SK-N-SH (cell line): ENCODE results near the gene RAD51B. TPM values are rescaled to one million over a fixed set of nuclear protein-coding genes. Genes with fewer than 3 reads are reported as not detected.

ENCODE experiments used
- CTCF ChIA-PET: fragments of 300-600, 350-600 bp; formaldehyde crosslinking; extraction: SDS; loops from one replicate; lab custom pipeline; 2021; lab: Yijun Ruan, JAX
- POLR2A ChIA-PET: fragments of 350-600 bp; sonication (Branson Sonifier 250); formaldehyde crosslinking; extraction: SDS; loops from one replicate; lab custom pipeline; 2020; ENCODE audit warnings: antibody characterized with exemption, inconsistent platforms; lab: Yijun Ruan, JAX
- DNase-seq: peaks from one replicate; pipeline ENCODE4 v3.0.0; 2012
- H2AFZ ChIP-seq: fragments of 200-600 bp; sonication (generic); 2 replicates; pipeline ENCODE4 v1.8.1; 2016; ENCODE audit warnings: antibody characterized with exemption, mild to moderate bottlenecking, low read depth
- H3F3A ChIP-seq: fragments of 200-600 bp; sonication (generic); replicated peaks from 2 replicates; pipeline ENCODE3; 2016; ENCODE audit warnings: antibody characterized with exemption, mild to moderate bottlenecking; ENCODE audit not compliant: insufficient read depth
- H3K27ac ChIP-seq, 2 experiments: fragments of 200-500 bp in 1 of 2; fragments of 200-600 bp in 1 of 2; sonication (Bioruptor generic) in 1 of 2; sonication (generic), shearing (Covaris generic) in 1 of 2; 2 replicates each; pipeline versions ENCODE4 v1.5.1 to v1.6.1; 2014 to 2016; ENCODE audit warnings: low read depth in 2 of 2, inconsistent platforms in 1 of 2, low read length in 1 of 2, mild to moderate bottlenecking in 1 of 2, mixed read lengths in 1 of 2
- H3K27me3 ChIP-seq: fragments of 200-600 bp; sonication (generic), shearing (Covaris generic); 2 replicates; pipeline ENCODE4 v1.6.1; 2016; ENCODE audit warnings: mixed run types; ENCODE audit not compliant: insufficient read depth
- H3K36me3 ChIP-seq, 2 experiments: fragments of 200-500 bp in 1 of 2; fragments of 200-600 bp in 1 of 2; sonication (Bioruptor generic) in 1 of 2; sonication (generic) in 1 of 2; replicated peaks in 1 of 2; 2 replicates each; pipeline versions ENCODE3 to v1.5.1; 2014 to 2016; ENCODE audit warnings: low read length in 1 of 2, mild to moderate bottlenecking in 1 of 2; ENCODE audit not compliant: insufficient read depth in 2 of 2, control insufficient read depth in 1 of 2
- H3K4me1 ChIP-seq, 2 experiments: fragments of 200-500 bp in 1 of 2; fragments of 200-600 bp in 1 of 2; sonication (Bioruptor generic) in 1 of 2; sonication (generic), shearing (Covaris generic) in 1 of 2; 2 replicates each; pipeline versions ENCODE4 v1.5.1 to v1.6.1; 2014 to 2016; ENCODE audit warnings: low read depth in 1 of 2, low read length in 1 of 2, mixed run types in 1 of 2; ENCODE audit not compliant: insufficient read depth in 2 of 2, control insufficient read depth in 1 of 2
- H3K4me2 ChIP-seq: fragments of 200-600 bp; sonication (generic), shearing (Covaris generic); 2 replicates; pipeline ENCODE4 v1.6.1; 2017; ENCODE audit warnings: mixed run types
- H3K4me3 ChIP-seq, 2 experiments: fragments of 200-500 bp in 1 of 2; fragments of 200-600 bp in 1 of 2; sonication (Bioruptor generic) in 1 of 2; sonication (generic), shearing (Covaris generic) in 1 of 2; 2 replicates each; pipeline versions ENCODE4 v1.5.1 to v1.8.1; 2014 to 2016; ENCODE audit warnings: low read depth in 2 of 2, inconsistent platforms in 1 of 2, low read length in 1 of 2, mild to moderate bottlenecking in 1 of 2, mixed read lengths in 1 of 2, moderate library complexity in 1 of 2
- H3K79me2 ChIP-seq: fragments of 200-600 bp; sonication (generic); 2 replicates; pipeline ENCODE4 v1.8.1; 2017; ENCODE audit warnings: mild to moderate bottlenecking; ENCODE audit not compliant: insufficient read depth
- H3K9ac ChIP-seq: fragments of 200-600 bp; sonication (generic); 2 replicates; pipeline ENCODE4 v1.6.1; 2017; ENCODE audit warnings: mixed run types
- H3K9me2 ChIP-seq: fragments of 200-600 bp; sonication (generic); 2 replicates; pipeline ENCODE4 v1.6.1; 2017; ENCODE audit warnings: mixed run types
- H3K9me3 ChIP-seq: fragments of 200-600 bp; sonication (generic); 2 replicates; pipeline ENCODE4 v1.6.1; 2017; ENCODE audit warnings: mixed run types, mild to moderate bottlenecking, moderate library complexity
- H4K20me1 ChIP-seq: fragments of 200-600 bp; sonication (generic); 2 replicates; pipeline ENCODE4 v1.6.1; 2017; ENCODE audit warnings: mild to moderate bottlenecking, mixed run types; ENCODE audit not compliant: insufficient read depth
- EZH2phosphoT487 ChIP-seq: fragments of 200-600 bp; sonication (generic); IDR thresholded peaks from 2 replicates; pipeline ENCODE4 v1.6.1; 2017; ENCODE audit warnings: low read depth, mixed run types, mild to moderate bottlenecking, antibody characterized with exemption, moderate library complexity, borderline replicate concordance
- GABPA ChIP-seq: IDR thresholded peaks from 2 replicates; pipeline ENCODE4 v1.4.0; 2012; ENCODE audit warnings: low read depth, mild to moderate bottlenecking
- NFIC ChIP-seq: IDR thresholded peaks from 2 replicates; pipeline ENCODE4 v1.4.0; 2012; ENCODE audit warnings: borderline replicate concordance
- NRF1 ChIP-seq: IDR thresholded peaks from 2 replicates; pipeline ENCODE4 v1.6.1; 2012; ENCODE audit warnings: low read depth, mild to moderate bottlenecking, low read length
- RFX5 ChIP-seq: IDR thresholded peaks from 2 replicates; pipeline ENCODE4 v1.6.1; 2012; ENCODE audit warnings: mild to moderate bottlenecking, improper control_type of control experiment, low read length
- RXRA ChIP-seq: IDR thresholded peaks from 2 replicates; pipeline ENCODE4 v1.4.0; 2012; ENCODE audit warnings: low read depth, mild to moderate bottlenecking, borderline replicate concordance
- TAF1 ChIP-seq: IDR thresholded peaks from 2 replicates; pipeline ENCODE4 v1.6.1; 2012; ENCODE audit warnings: low read depth, mild to moderate bottlenecking, low read length, moderate library complexity, borderline replicate concordance
- YY1 ChIP-seq: IDR thresholded peaks from 2 replicates; pipeline ENCODE4 v1.4.0; 2012; ENCODE audit warnings: low read depth, mild to moderate bottlenecking
- WGBS: methylation state at CpG from one replicate; pipeline ENCODE4 v1.1.6; 2017; ENCODE audit warnings: low lambda C conversion rate; 5-methylcytosine and 5-hydroxymethylcytosine counted together
- polyA plus RNA-seq, 3 experiments: library from polyadenylated mRNA; depleted of rRNA; stranded (reverse); fragments of >200 nt; gene quantifications; 2 replicates each; pipeline ENCODE4 v1.2.3, GENCODE V29; 2012
- TF ChIP-seq, protein P1 (sequence below): fragments of 200-600 bp; sonication (generic); IDR thresholded peaks from 2 replicates; pipeline ENCODE4 v1.6.1; 2017; ENCODE audit warnings: antibody characterized with exemption, mild to moderate bottlenecking, moderate library complexity
- TF ChIP-seq, protein P2 (sequence below): fragments of 150-350 bp; IDR thresholded peaks from 2 replicates; pipeline ENCODE4 v1.6.1; 2017; ENCODE audit warnings: antibody characterized with exemption, low read length, low read depth, borderline replicate concordance
- TF ChIP-seq, protein P3 (sequence below): IDR thresholded peaks from 2 replicates; pipeline ENCODE4 v1.4.0; 2012; ENCODE audit warnings: low read depth, borderline replicate concordance
- TF ChIP-seq, protein P4 (sequence below): IDR thresholded peaks from 2 replicates; pipeline ENCODE4; 2012
- TF ChIP-seq, protein P5 (sequence below): IDR thresholded peaks from 2 replicates; pipeline ENCODE4 v1.4.0; 2012; ENCODE audit warnings: low read depth

Gene RAD51B
- polyA plus RNA-seq, 1 of the 3 experiments (the other 2 are of a cell fraction) = 6.0 TPM

DNA sequence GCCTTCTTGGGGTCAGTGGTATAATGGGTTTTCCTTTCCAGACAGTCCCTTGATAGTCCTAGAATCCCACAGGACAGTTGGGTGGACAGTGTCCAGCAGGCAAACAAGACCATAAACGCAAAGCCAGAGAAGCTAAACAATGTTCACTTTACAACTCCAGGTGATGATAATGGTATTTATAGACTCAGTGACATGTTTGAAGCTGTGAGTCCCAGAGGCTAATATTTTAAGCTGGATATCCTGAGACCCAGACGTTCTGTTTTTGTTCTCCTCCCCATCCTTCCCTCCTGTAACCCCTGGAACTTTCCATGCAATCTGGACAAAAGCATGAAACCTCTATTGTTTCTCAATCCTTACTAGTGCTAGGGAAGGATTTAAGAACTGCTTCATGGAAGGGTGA, 852.3 kb downstream of the RAD51B start:
- H3K79me2 ChIP-seq = no peaks in the 10 kb centered on the region
- DNase-seq = no peak
- H3K9me2 ChIP-seq = no peaks in the 10 kb centered on the region
- H3K4me3 ChIP-seq = no peak overlapping the region
- TF ChIP-seq EZH2phosphoT487 (no peak), YY1 (no peak), GABPA (no peak), RFX5 (no peak), NRF1 (no peak), TAF1 (no peak), RXRA (no peak), NFIC (no peak)
- TF ChIP-seq, protein P1, sequence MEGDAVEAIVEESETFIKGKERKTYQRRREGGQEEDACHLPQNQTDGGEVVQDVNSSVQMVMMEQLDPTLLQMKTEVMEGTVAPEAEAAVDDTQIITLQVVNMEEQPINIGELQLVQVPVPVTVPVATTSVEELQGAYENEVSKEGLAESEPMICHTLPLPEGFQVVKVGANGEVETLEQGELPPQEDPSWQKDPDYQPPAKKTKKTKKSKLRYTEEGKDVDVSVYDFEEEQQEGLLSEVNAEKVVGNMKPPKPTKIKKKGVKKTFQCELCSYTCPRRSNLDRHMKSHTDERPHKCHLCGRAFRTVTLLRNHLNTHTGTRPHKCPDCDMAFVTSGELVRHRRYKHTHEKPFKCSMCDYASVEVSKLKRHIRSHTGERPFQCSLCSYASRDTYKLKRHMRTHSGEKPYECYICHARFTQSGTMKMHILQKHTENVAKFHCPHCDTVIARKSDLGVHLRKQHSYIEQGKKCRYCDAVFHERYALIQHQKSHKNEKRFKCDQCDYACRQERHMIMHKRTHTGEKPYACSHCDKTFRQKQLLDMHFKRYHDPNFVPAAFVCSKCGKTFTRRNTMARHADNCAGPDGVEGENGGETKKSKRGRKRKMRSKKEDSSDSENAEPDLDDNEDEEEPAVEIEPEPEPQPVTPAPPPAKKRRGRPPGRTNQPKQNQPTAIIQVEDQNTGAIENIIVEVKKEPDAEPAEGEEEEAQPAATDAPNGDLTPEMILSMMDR = no peak
- TF ChIP-seq, protein P2, sequence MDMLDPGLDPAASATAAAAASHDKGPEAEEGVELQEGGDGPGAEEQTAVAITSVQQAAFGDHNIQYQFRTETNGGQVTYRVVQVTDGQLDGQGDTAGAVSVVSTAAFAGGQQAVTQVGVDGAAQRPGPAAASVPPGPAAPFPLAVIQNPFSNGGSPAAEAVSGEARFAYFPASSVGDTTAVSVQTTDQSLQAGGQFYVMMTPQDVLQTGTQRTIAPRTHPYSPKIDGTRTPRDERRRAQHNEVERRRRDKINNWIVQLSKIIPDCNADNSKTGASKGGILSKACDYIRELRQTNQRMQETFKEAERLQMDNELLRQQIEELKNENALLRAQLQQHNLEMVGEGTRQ = no peak
- TF ChIP-seq, protein P3, sequence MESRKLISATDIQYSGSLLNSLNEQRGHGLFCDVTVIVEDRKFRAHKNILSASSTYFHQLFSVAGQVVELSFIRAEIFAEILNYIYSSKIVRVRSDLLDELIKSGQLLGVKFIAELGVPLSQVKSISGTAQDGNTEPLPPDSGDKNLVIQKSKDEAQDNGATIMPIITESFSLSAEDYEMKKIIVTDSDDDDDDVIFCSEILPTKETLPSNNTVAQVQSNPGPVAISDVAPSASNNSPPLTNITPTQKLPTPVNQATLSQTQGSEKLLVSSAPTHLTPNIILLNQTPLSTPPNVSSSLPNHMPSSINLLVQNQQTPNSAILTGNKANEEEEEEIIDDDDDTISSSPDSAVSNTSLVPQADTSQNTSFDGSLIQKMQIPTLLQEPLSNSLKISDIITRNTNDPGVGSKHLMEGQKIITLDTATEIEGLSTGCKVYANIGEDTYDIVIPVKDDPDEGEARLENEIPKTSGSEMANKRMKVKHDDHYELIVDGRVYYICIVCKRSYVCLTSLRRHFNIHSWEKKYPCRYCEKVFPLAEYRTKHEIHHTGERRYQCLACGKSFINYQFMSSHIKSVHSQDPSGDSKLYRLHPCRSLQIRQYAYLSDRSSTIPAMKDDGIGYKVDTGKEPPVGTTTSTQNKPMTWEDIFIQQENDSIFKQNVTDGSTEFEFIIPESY = no peak
- TF ChIP-seq, protein P4, sequence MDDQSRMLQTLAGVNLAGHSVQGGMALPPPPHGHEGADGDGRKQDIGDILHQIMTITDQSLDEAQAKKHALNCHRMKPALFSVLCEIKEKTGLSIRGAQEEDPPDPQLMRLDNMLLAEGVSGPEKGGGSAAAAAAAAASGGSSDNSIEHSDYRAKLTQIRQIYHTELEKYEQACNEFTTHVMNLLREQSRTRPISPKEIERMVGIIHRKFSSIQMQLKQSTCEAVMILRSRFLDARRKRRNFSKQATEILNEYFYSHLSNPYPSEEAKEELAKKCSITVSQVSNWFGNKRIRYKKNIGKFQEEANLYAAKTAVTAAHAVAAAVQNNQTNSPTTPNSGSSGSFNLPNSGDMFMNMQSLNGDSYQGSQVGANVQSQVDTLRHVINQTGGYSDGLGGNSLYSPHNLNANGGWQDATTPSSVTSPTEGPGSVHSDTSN = no peak
- TF ChIP-seq, protein P5, sequence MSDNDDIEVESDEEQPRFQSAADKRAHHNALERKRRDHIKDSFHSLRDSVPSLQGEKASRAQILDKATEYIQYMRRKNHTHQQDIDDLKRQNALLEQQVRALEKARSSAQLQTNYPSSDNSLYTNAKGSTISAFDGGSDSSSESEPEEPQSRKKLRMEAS = no peak
- H3K27ac ChIP-seq = no peak overlapping the region
- H3K27me3 ChIP-seq = no peaks in the 10 kb centered on the region
- H4K20me1 ChIP-seq = no peaks in the 10 kb centered on the region
- no peak overlapping the region for H3K9ac ChIP-seq
- H3K4me2 ChIP-seq = no peak overlapping the region
- WGBS = 87% methylated on average over 2 of the region's 2 CpGs
- peaks cover 0 to 10% of the 10 kb centered on the region in 2 experiments; a peak in 3 of 4 replicates for H3K4me1 ChIP-seq
- H2AFZ ChIP-seq = no peak overlapping the region
- no peaks in the 10 kb centered on the region for H3K9me3 ChIP-seq
- no peaks in the 10 kb centered on the region for H3K36me3 ChIP-seq
- CTCF ChIA-PET = no interaction called here
- POLR2A ChIA-PET = no interaction called here
- H3F3A ChIP-seq = peaks cover 13% of the 10 kb centered on the region
